Astrocyte (in vitro differentiated cells and primary cell): ENCODE results near the gene DTNA. TPM values are rescaled to one million over a fixed set of nuclear protein-coding genes. Genes with fewer than 3 reads are reported as not detected.

Experiments
- DNase-seq: peaks from one replicate; pipeline ENCODE4 v3.0.0-alpha.2; 2010; ENCODE audit warnings: low read depth
- FAIRE-seq: peaks from 2 replicates; lab custom pipeline; 2011; peaks lifted over from hg19 to GRCh38; lab: Jason Lieb, UNC
- H2AFZ ChIP-seq: 2 replicates; pipeline ENCODE4 v1.6.0; 2012; ENCODE audit warnings: low read depth, low read length, inconsistent platforms
- H3K27ac ChIP-seq: 2 replicates; pipeline ENCODE4 v1.5.1; 2011; ENCODE audit warnings: low read depth, low read length, inconsistent platforms
- H3K27me3 ChIP-seq: 2 replicates; pipeline ENCODE4 v1.6.0; 2011; ENCODE audit warnings: low read length, inconsistent platforms; ENCODE audit not compliant: insufficient read depth
- H3K36me3 ChIP-seq: 2 replicates; pipeline ENCODE4 v1.5.1; 2011; ENCODE audit warnings: low read length, inconsistent platforms; ENCODE audit not compliant: insufficient read depth
- H3K4me1 ChIP-seq: 2 replicates; pipeline ENCODE4 v1.5.1; 2011; ENCODE audit warnings: low read length, inconsistent platforms; ENCODE audit not compliant: insufficient read depth
- H3K4me2 ChIP-seq: 2 replicates; pipeline ENCODE4 v1.6.0; 2012; ENCODE audit warnings: low read length, inconsistent platforms
- H3K4me3 ChIP-seq: 2 replicates; pipeline ENCODE4 v1.5.1; 2011; ENCODE audit warnings: low read depth, mild to moderate bottlenecking, low read length, inconsistent platforms; ENCODE audit not compliant: insufficient read depth
- H3K79me2 ChIP-seq: 2 replicates; pipeline ENCODE4 v1.6.0; 2012; ENCODE audit warnings: mild to moderate bottlenecking, low read length, inconsistent platforms; ENCODE audit not compliant: insufficient read depth
- H3K9ac ChIP-seq: 2 replicates; pipeline ENCODE4 v1.6.0; 2012; ENCODE audit warnings: mild to moderate bottlenecking, low read length, inconsistent platforms
- H3K9me3 ChIP-seq: 2 replicates; pipeline ENCODE4 v1.5.1; 2012; ENCODE audit warnings: low read depth, mild to moderate bottlenecking, low read length, inconsistent platforms; ENCODE audit not compliant: insufficient read depth
- H4K20me1 ChIP-seq: 2 replicates; pipeline ENCODE4 v1.6.0; 2012; ENCODE audit warnings: low read length, inconsistent platforms; ENCODE audit not compliant: insufficient read depth
- H3K27ac Mint-ChIP-seq: one replicate; pipeline ENCODE4 v1.8.0; 2021; ENCODE audit warnings: mild to moderate bottlenecking, mixed read lengths; ENCODE audit not compliant: unreplicated experiment
- H3K27me3 Mint-ChIP-seq: one replicate; pipeline ENCODE4 v1.8.0; 2021; ENCODE audit warnings: low read depth, mixed read lengths; ENCODE audit not compliant: unreplicated experiment
- H3K36me3 Mint-ChIP-seq: one replicate; pipeline ENCODE4 v1.8.0; 2021; ENCODE audit warnings: low read depth, mixed read lengths; ENCODE audit not compliant: unreplicated experiment
- H3K4me1 Mint-ChIP-seq: one replicate; pipeline ENCODE4 v1.8.0; 2021; ENCODE audit warnings: low read depth, mixed read lengths; ENCODE audit not compliant: unreplicated experiment
- H3K4me3 Mint-ChIP-seq: one replicate; pipeline ENCODE4 v1.8.0; 2021; ENCODE audit warnings: mild to moderate bottlenecking, moderate library complexity, mixed read lengths; ENCODE audit not compliant: unreplicated experiment
- H3K9me3 Mint-ChIP-seq: one replicate; pipeline ENCODE4 v1.8.0; 2021; ENCODE audit warnings: mild to moderate bottlenecking, mixed read lengths; ENCODE audit not compliant: unreplicated experiment
- EZH2 ChIP-seq: IDR thresholded peaks from 2 replicates; pipeline ENCODE4 v1.6.1; 2012; ENCODE audit warnings: mild to moderate bottlenecking, low read length, inconsistent platforms; ENCODE audit not compliant: insufficient read depth
- total RNA-seq: library from RNA; stranded (reverse); gene quantifications from 2 replicates; pipeline ENCODE4 v1.2.1, GENCODE V29; 2021
- TF ChIP-seq, protein P1 (sequence below): IDR thresholded peaks from 2 replicates; pipeline ENCODE4 v1.5.1; 2011; ENCODE audit warnings: low read depth, mild to moderate bottlenecking, inconsistent platforms, low read length, moderate library complexity; ENCODE audit not compliant: insufficient read depth

Gene DTNA
- total RNA-seq, 1 donor from 2014 or later, result 41.1 TPM

DNA sequence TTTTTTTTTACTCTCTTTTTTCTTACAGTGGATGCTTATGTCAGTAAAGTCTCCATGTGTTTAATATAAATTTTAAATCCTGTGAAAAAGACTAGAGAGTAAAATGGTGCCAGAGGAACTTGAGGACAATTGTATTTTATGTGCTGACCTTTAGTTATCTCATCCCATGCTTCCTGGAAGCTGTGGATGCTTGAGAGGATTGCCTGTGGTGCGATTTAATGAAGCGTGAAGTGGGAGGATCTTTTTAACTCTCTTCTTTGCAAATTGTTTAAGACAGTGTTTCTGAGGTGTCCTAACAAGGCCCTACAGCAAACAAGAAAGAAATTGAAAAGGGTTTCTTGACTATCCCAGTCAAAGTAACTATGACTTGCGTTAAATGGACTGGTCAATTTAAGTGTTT lies 84.2 kb downstream of the DTNA start:
- Histone ChIP-seq H3K9ac (no peak overlapping the region), H4K20me1 (no peaks in the 10 kb centered on the region), H3K4me3 (no peak overlapping the region), H3K36me3 (no peaks in the 10 kb centered on the region), H3K9me3 (no peaks in the 10 kb centered on the region), H3K27ac (no peak overlapping the region), H3K4me2 (no peak overlapping the region), H3K27me3 (no peaks in the 10 kb centered on the region), H3K79me2 (no peaks in the 10 kb centered on the region), H3K4me1 (peaks cover 4% of the 10 kb centered on the region), H2AFZ (no peak overlapping the region)
- no peaks in the 10 kb centered on the region for H3K9me3 Mint-ChIP-seq
- no peaks in the 10 kb centered on the region for H3K27me3 Mint-ChIP-seq
- H3K4me3 Mint-ChIP-seq, result no peak overlapping the region
- TF ChIP-seq, protein P1, sequence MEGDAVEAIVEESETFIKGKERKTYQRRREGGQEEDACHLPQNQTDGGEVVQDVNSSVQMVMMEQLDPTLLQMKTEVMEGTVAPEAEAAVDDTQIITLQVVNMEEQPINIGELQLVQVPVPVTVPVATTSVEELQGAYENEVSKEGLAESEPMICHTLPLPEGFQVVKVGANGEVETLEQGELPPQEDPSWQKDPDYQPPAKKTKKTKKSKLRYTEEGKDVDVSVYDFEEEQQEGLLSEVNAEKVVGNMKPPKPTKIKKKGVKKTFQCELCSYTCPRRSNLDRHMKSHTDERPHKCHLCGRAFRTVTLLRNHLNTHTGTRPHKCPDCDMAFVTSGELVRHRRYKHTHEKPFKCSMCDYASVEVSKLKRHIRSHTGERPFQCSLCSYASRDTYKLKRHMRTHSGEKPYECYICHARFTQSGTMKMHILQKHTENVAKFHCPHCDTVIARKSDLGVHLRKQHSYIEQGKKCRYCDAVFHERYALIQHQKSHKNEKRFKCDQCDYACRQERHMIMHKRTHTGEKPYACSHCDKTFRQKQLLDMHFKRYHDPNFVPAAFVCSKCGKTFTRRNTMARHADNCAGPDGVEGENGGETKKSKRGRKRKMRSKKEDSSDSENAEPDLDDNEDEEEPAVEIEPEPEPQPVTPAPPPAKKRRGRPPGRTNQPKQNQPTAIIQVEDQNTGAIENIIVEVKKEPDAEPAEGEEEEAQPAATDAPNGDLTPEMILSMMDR, result no peak
- no peak for TF ChIP-seq EZH2
- FAIRE-seq (no peak), DNase-seq (no peak)
- H3K27ac Mint-ChIP-seq, result no peak overlapping the region
- peaks cover 2% of the 10 kb centered on the region for H3K36me3 Mint-ChIP-seq
- H3K4me1 Mint-ChIP-seq, result peaks cover 6% of the 10 kb centered on the region

DNA sequence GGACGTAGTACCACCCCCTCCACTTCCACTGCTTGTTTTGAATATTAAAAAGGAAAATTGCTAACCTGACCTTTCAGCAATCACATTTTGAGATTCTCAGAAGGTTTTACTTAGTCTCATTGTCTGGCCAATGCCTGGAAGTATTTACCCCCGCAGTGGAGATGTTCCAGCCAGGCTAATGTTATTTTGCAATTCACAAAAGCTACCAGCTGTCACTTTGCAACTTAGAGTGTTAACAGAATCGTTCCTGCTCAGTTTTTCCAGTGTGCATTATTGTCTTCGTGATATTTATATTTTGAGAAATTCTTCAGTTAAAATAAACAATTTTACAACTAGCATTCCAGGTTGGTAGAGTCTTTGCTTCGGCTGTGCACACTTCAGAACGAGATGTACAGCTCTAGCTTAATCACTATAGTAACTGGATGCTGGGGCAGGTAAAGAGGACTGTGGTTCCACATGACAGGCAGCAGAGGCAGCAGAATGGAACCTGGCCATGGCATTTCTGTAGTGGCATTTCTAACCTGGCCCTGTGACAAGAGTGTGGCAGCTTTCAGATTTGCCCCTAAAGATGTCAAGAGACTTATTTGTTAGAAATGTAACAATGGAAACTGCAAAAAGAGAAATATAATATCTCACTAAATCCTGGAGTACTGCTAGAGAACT lies 85.1 kb downstream of the DTNA start:
- H3K27me3 ChIP-seq, result no peaks in the 10 kb centered on the region
- H3K9me3 Mint-ChIP-seq, result no peaks in the 10 kb centered on the region
- H3K27me3 Mint-ChIP-seq, result no peaks in the 10 kb centered on the region
- no peak overlapping the region for H3K4me3 Mint-ChIP-seq
- no peak overlapping the region for H3K27ac ChIP-seq
- no peaks in the 10 kb centered on the region for H3K9me3 ChIP-seq
- no peak overlapping the region for H3K4me2 ChIP-seq
- H3K36me3 Mint-ChIP-seq, result peaks cover 2% of the 10 kb centered on the region
- no peak overlapping the region for H3K27ac Mint-ChIP-seq
- no peak overlapping the region for H2AFZ ChIP-seq
- FAIRE-seq (no peak), DNase-seq (no peak)
- peaks cover under 1% of the 10 kb centered on the region for H3K4me1 Mint-ChIP-seq
- H3K79me2 ChIP-seq, result no peaks in the 10 kb centered on the region
- TF ChIP-seq, protein P1, result no peak
- TF ChIP-seq EZH2, result no peak
- no peaks in the 10 kb centered on the region for H3K36me3 ChIP-seq
- no peak overlapping the region for H3K9ac ChIP-seq
- no peaks in the 10 kb centered on the region for H4K20me1 ChIP-seq
- peaks cover under 1% of the 10 kb centered on the region for H3K4me1 ChIP-seq
- no peak overlapping the region for H3K4me3 ChIP-seq

DNA sequence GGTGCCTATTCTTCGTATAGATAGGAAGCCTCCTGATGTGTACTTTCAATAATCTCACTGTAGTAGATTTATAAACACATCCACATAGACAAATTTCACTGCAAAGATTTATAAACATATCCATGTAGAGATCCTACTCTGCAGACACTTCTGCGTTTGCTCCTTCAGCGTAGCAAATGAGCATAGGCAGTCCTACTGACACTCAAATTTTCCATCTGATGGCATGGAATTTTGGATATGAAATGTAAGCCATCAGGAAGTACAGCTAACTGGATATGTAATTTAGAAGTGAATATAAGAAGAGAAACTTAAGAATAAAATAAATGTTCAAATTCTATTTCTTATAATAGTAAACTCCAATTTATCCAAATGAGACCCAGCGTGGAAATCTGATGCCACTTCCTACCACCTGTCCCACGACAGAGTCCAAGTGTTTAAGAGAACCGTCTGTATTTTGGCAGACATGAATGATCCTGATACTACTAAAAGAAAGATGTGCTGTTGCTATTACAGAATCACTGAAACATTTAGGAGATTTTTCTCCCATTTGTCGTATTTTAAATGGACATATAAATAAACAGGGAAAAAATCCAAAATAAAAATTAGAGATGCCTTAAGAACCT lies 86.0 kb downstream of the DTNA start:
- DNase-seq (no peak), FAIRE-seq (no peak)
- Mint-ChIP-seq H3K9me3 (no peaks in the 10 kb centered on the region), H3K36me3 (peaks cover 2% of the 10 kb centered on the region), H3K27ac (no peak overlapping the region), H3K4me1 (no peaks in the 10 kb centered on the region), H3K4me3 (no peak overlapping the region), H3K27me3 (no peaks in the 10 kb centered on the region)
- H3K4me1 ChIP-seq, result no peaks in the 10 kb centered on the region
- no peaks in the 10 kb centered on the region for H3K36me3 ChIP-seq
- TF ChIP-seq, protein P1, result no peak
- TF ChIP-seq EZH2, result no peak
- no peaks in the 10 kb centered on the region for H3K9me3 ChIP-seq
- H3K9ac ChIP-seq, result no peak overlapping the region
- no peaks in the 10 kb centered on the region for H3K79me2 ChIP-seq
- H3K27ac ChIP-seq, result no peak overlapping the region
- no peaks in the 10 kb centered on the region for H3K27me3 ChIP-seq
- no peak overlapping the region for H3K4me3 ChIP-seq
- H4K20me1 ChIP-seq, result no peaks in the 10 kb centered on the region
- no peak overlapping the region for H2AFZ ChIP-seq
- no peak overlapping the region for H3K4me2 ChIP-seq
